ENCODE results near the gene APOBEC3B. TPM values are rescaled to one million over a fixed set of nuclear protein-coding genes. Genes with fewer than 3 reads are reported as not detected.
"Not testable (repeated sequence)": the region's sequence is repeated elsewhere in the genome, so short reads cannot be mapped to it uniquely, and the experiment has no call there.

Gene APOBEC3B
- total RNA-seq, 1 donor from 2014 or later: 1.6 TPM

DNA sequence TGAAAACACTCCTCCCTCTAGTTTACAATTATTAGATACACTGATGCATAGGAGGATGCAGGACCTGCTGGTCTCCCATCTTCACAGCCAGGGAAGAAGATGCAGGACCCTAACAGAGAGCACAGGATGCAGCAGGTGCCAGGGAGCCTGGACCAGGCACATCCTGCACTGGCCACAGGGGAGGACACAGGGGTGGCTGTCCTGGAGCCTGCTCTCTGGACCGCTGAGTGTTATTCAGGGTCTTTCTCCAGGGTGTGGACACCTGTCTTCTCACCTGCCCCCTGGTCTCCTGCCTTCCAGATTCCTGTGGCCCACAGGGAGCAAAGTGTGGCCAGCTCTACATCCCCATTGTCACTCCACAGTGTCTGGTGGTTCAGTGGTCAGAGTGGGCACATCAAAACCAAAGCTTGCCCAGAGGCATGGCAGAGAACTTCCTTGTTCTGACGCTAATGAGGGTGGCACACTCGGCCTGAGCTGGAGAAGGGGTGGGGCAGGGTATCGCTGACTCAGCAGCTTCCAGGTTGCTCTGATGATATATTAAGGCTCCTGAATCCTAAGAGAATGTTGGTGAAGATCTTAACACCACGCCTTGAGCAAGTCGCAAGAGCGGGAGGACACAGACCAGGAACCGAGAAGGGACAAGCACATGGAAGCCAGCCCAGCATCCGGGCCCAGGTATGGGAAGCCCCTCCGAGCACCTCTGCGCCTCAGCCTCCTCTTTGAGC, 24.9 kb upstream of the APOBEC3B start, which contains the start of gene APOBEC3A:
TSS of gene APOBEC3A (plus strand) at position 564 of the 725 bp plus-strand sequence. CDS start at position 647, 83 bp downstream.
- Histone ChIP-seq H3K4me1 (ENCODE audit: control insufficient read depth in 3 of 3, insufficient read depth in 3 of 3, low read length in 3 of 3) (no peaks in the 10 kb centered on the region), H3K27me3 (ENCODE audit: control insufficient read depth in 3 of 3, insufficient read depth in 3 of 3, low read length in 3 of 3) (peaks cover 11 to 38% (median 28%) of the 10 kb centered on the region in 3 donors), H3K9ac (ENCODE audit: low read depth in 1 of 3, low read length in 3 of 3) (no peak within 1 kb of the TSS), H3K9me3 (ENCODE audit: control insufficient read depth in 3 of 3, low read length in 3 of 3) (no peaks in the 10 kb centered on the region), H3K4me3 (ENCODE audit: low read length in 3 of 3) (no peak within 1 kb of the TSS), H3K36me3 (ENCODE audit: control insufficient read depth in 3 of 3, insufficient read depth in 3 of 3, low read length in 3 of 3) (no peaks in the 10 kb centered on the region), H3K27ac (ENCODE audit: low read depth, low read length) (no peak within 1 kb of the TSS)

DNA sequence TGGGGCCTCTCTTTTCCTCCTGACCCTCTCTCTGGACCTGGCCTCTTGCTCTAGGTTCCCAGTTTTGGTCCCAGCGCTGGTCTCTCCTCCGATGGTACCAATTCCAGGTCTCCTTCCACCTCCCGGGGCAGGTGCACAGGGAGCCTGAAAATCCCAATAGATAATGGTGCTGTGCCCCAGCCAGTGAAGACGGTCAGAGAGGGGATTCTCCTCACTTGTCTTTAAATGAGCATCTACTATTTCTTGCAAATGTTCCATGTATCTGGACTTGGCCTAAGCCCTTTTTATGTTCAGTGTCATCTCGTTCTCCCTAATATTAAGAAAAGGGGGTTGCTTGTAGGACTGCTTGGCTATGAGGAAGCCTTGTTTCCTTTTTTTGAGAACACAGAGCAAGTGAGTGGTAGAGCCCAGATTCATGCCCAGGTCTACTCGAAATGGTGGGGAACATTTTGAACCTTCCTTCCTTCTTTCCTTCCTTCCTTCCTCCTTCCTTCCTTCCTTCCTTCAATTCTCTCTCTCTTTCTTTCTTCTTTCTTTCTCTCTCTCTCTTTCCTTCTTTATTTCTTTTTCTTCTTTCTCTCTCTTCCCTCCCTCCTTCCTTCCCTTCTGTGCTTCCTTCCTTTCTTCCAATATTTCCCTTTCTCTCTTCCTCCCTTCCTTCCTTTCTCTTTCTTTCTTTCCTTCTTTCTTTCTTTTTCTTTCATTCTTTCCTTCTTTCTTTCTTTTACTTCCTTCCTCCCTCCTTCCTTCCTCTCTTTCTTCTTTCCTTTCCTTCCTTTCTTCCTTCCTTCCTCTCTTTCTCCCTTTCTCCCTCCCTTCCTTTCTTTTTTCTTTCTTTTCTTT, 24.1 kb upstream of the APOBEC3B start:
- no peaks in the 10 kb centered on the region for H3K36me3 ChIP-seq (ENCODE audit: control insufficient read depth in 3 of 3, insufficient read depth in 3 of 3, low read length in 3 of 3)
- peaks cover 8 to 35% (median 28%) of the 10 kb centered on the region in 3 donors for H3K27me3 ChIP-seq (ENCODE audit: control insufficient read depth in 3 of 3, insufficient read depth in 3 of 3, low read length in 3 of 3)
- no peaks in the 10 kb centered on the region for H3K9me3 ChIP-seq (ENCODE audit: control insufficient read depth in 3 of 3, low read length in 3 of 3)
- no peaks in the 10 kb centered on the region for H3K4me1 ChIP-seq (ENCODE audit: control insufficient read depth in 3 of 3, insufficient read depth in 3 of 3, low read length in 3 of 3)
- H3K4me3 ChIP-seq (ENCODE audit: low read length in 3 of 3): no peak overlapping the region
- no peak overlapping the region for H3K9ac ChIP-seq (ENCODE audit: low read depth in 1 of 3, low read length in 3 of 3)
- no peak overlapping the region for H3K27ac ChIP-seq (ENCODE audit: low read depth, low read length)

DNA sequence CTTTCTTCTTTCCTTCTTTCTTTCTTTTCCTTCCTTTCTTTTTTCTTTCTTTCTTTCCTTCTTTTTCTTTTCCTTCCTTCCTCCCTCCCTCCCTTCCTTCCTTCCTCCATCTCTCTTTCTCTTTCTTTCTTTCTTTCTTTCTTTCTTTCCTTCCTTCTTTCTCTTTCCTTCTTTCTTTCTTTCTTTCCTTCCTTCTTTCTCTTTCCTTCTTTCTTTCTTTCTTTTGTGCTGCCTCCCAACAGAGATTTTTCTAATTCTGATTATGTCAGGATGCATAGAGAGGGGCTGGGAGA, 23.6 kb upstream of the APOBEC3B start:
- not testable (repeated sequence) for H3K4me3 ChIP-seq (ENCODE audit: low read length in 3 of 3); H3K4me1 ChIP-seq (ENCODE audit: control insufficient read depth in 3 of 3, insufficient read depth in 3 of 3, low read length in 3 of 3); H3K9me3 ChIP-seq (ENCODE audit: control insufficient read depth in 3 of 3, low read length in 3 of 3); H3K27ac ChIP-seq (ENCODE audit: low read depth, low read length); H3K36me3 ChIP-seq (ENCODE audit: control insufficient read depth in 3 of 3, insufficient read depth in 3 of 3, low read length in 3 of 3); H3K9ac ChIP-seq (ENCODE audit: low read depth in 1 of 3, low read length in 3 of 3)
- peaks cover 4 to 30% (median 24%) of the 10 kb centered on the region in 3 donors for H3K27me3 ChIP-seq (ENCODE audit: control insufficient read depth in 3 of 3, insufficient read depth in 3 of 3, low read length in 3 of 3)

DNA sequence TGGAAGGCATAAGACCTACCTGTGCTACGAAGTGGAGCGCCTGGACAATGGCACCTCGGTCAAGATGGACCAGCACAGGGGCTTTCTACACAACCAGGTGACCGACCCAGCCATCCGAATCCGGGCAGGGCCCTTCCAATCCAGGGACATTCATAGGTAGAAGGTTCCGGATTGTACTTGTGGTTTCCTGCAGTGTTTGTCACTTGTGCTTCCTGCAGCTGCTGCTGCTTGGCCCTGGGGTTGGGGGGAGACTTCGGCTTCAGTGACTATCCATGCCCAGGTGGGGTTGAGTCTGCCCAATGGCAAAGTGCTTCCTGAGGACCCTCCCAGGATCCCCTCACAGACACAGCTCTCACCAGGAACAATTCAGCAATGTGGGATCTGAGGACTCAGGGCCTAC, 22.6 kb upstream of the APOBEC3B start:
- Histone ChIP-seq H3K4me3 (ENCODE audit: low read length in 3 of 3) (no peak overlapping the region), H3K4me1 (ENCODE audit: control insufficient read depth in 3 of 3, insufficient read depth in 3 of 3, low read length in 3 of 3) (no peaks in the 10 kb centered on the region)

DNA sequence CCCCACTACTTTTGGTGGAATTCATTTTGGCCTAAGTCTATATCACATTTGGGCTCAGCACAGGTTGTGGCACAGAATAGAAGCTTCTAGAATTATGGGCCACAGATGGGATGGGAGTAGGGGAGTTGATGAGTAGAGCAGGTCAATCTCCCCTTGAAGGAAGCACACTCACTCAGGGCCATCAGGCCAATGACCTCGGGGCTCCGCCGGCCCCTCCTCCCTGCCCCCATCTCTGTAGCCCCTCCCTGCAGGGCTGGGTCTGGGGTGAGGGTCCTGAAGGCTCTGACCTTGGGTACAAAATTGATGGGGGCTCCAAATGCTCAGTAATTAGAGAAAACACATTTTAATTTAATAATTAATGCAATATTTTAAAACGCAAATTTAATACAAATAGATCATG, 21.5 kb upstream of the APOBEC3B start:
- not testable (repeated sequence) for H3K36me3 ChIP-seq (ENCODE audit: control insufficient read depth in 3 of 3, insufficient read depth in 3 of 3, low read length in 3 of 3); H3K4me3 ChIP-seq (ENCODE audit: low read length in 3 of 3); H3K9ac ChIP-seq (ENCODE audit: low read depth in 1 of 3, low read length in 3 of 3); H3K27ac ChIP-seq (ENCODE audit: low read depth, low read length); H3K4me1 ChIP-seq (ENCODE audit: control insufficient read depth in 3 of 3, insufficient read depth in 3 of 3, low read length in 3 of 3); H3K9me3 ChIP-seq (ENCODE audit: control insufficient read depth in 3 of 3, low read length in 3 of 3)
- H3K27me3 ChIP-seq (ENCODE audit: control insufficient read depth in 3 of 3, insufficient read depth in 3 of 3, low read length in 3 of 3): peaks cover 3 to 30% (median 28%) of the 10 kb centered on the region in 3 donors

More for the DNA sequence above, 22.6 kb upstream of the APOBEC3B start:
- Histone ChIP-seq H3K9ac (ENCODE audit: low read depth in 1 of 3, low read length in 3 of 3) (no peak overlapping the region), H3K9me3 (ENCODE audit: control insufficient read depth in 3 of 3, low read length in 3 of 3) (no peaks in the 10 kb centered on the region), H3K36me3 (ENCODE audit: control insufficient read depth in 3 of 3, insufficient read depth in 3 of 3, low read length in 3 of 3) (no peaks in the 10 kb centered on the region), H3K27me3 (ENCODE audit: control insufficient read depth in 3 of 3, insufficient read depth in 3 of 3, low read length in 3 of 3) (peaks cover 3 to 28% (median 27%) of the 10 kb centered on the region in 3 donors), H3K27ac (ENCODE audit: low read depth, low read length) (no peak overlapping the region)

DNA sequence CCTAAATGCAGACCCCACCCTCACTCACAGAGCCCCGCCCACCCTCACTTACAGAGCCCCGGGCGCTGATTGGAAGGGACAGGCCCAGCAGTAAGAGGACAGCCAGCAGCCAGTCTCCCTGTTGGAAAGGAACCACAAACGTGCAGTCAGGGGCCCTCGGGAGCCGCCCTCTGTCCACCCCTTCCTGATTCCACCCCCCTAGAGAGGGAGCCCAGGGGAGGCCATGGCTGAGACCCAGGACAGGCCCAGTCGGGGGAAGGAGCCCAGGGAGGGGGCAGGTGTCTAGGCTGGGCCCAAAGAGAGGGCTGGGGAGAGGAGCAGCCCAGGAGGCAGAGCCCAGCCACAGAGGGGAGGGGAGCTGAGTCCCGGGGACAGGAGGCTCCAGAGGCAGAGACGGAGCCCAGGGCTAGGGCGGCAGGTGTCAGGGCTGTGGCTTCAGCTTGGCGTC, 18.8 kb upstream of the APOBEC3B start:
- H3K36me3 ChIP-seq (ENCODE audit: control insufficient read depth in 3 of 3, insufficient read depth in 3 of 3, low read length in 3 of 3); H3K4me3 ChIP-seq (ENCODE audit: low read length in 3 of 3); H3K27ac ChIP-seq (ENCODE audit: low read depth, low read length); H3K4me1 ChIP-seq (ENCODE audit: control insufficient read depth in 3 of 3, insufficient read depth in 3 of 3, low read length in 3 of 3); H3K9ac ChIP-seq (ENCODE audit: low read depth in 1 of 3, low read length in 3 of 3); H3K9me3 ChIP-seq (ENCODE audit: control insufficient read depth in 3 of 3, low read length in 3 of 3): not testable (repeated sequence)
- H3K27me3 ChIP-seq (ENCODE audit: control insufficient read depth in 3 of 3, insufficient read depth in 3 of 3, low read length in 3 of 3): peaks cover 8 to 47% (median 44%) of the 10 kb centered on the region in 3 donors

DNA sequence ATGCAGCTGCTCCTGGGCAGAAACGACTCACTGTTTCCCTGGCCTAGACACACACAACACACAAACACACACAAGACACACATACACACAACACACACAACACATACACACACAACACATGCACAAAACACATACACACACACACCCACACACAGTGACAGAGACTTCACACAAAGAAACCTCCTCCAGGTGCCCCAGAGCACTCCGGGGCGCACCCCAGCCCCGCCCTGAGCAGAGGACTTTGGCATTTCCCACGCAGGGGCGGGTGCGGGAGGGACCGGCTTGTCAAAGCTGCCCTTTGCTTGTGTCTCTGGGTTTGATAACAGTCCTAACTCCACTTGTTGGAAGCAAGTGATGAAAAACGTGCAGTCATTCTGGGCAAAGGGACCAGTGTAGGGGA, 18.3 kb upstream of the APOBEC3B start:
- H3K27me3 ChIP-seq (ENCODE audit: control insufficient read depth in 3 of 3, insufficient read depth in 3 of 3, low read length in 3 of 3): peaks cover 8 to 48% (median 46%) of the 10 kb centered on the region in 3 donors
- no peaks in the 10 kb centered on the region for H3K4me1 ChIP-seq (ENCODE audit: control insufficient read depth in 3 of 3, insufficient read depth in 3 of 3, low read length in 3 of 3)
- H3K9me3 ChIP-seq (ENCODE audit: control insufficient read depth in 3 of 3, low read length in 3 of 3): no peaks in the 10 kb centered on the region
- no peak overlapping the region for H3K4me3 ChIP-seq (ENCODE audit: low read length in 3 of 3)
- no peak overlapping the region for H3K9ac ChIP-seq (ENCODE audit: low read depth in 1 of 3, low read length in 3 of 3)
- no peak overlapping the region for H3K27ac ChIP-seq (ENCODE audit: low read depth, low read length)
- no peaks in the 10 kb centered on the region for H3K36me3 ChIP-seq (ENCODE audit: control insufficient read depth in 3 of 3, insufficient read depth in 3 of 3, low read length in 3 of 3)

DNA sequence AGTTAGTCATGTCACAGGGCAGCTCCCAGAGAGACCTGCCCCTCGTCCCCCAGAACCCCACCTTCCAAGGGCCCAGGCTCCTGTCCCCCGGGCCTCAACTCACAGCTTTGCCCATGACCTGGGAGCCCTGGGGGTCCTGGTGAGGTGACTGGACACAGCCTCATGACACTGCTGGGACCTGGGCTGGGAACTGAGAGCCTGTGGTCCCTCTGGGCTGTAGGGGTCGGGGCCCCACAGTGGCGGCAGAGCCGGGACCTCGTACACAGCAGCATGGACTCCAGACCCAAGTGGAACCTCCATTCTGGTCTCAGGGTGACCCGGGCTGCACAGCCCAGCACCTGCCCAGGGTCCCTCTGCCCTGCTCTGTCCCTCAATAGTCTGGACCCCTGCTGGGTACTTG, 17.8 kb upstream of the APOBEC3B start:
- Histone ChIP-seq H3K27me3 (ENCODE audit: control insufficient read depth in 3 of 3, insufficient read depth in 3 of 3, low read length in 3 of 3) (peaks cover 8 to 49% (median 48%) of the 10 kb centered on the region in 3 donors), H3K27ac (ENCODE audit: low read depth, low read length) (no peak overlapping the region), H3K36me3 (ENCODE audit: control insufficient read depth in 3 of 3, insufficient read depth in 3 of 3, low read length in 3 of 3) (no peaks in the 10 kb centered on the region), H3K9ac (ENCODE audit: low read depth in 1 of 3, low read length in 3 of 3) (no peak overlapping the region), H3K9me3 (ENCODE audit: control insufficient read depth in 3 of 3, low read length in 3 of 3) (no peaks in the 10 kb centered on the region), H3K4me3 (ENCODE audit: low read length in 3 of 3) (no peak overlapping the region), H3K4me1 (ENCODE audit: control insufficient read depth in 3 of 3, insufficient read depth in 3 of 3, low read length in 3 of 3) (no peaks in the 10 kb centered on the region)

DNA sequence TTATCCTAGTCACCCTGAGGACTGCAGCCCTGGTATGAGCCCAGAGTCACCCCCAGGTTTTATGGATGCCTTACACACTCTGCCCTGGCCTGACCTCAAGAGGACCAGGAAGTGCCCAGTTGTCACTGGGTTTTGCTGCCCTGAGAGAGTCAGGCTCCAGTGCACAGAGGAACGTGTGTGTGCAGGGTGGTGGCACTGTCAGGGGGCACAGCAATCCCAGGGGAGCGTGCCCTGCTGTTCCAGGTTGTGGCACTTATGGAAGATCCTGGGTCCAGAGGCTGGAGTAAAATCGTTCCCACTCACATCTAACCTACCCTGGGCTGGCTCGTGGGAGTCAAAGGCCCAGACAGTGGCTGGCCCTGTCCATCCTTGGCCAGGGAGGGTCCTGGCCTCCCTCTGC, 17.2 kb upstream of the APOBEC3B start:
- Histone ChIP-seq H3K4me1 (ENCODE audit: control insufficient read depth in 3 of 3, insufficient read depth in 3 of 3, low read length in 3 of 3) (no peaks in the 10 kb centered on the region), H3K9ac (ENCODE audit: low read depth in 1 of 3, low read length in 3 of 3) (no peak overlapping the region), H3K27me3 (ENCODE audit: control insufficient read depth in 3 of 3, insufficient read depth in 3 of 3, low read length in 3 of 3) (peaks cover 8 to 50% (median 50%) of the 10 kb centered on the region in 3 donors), H3K9me3 (ENCODE audit: control insufficient read depth in 3 of 3, low read length in 3 of 3) (no peaks in the 10 kb centered on the region), H3K27ac (ENCODE audit: low read depth, low read length) (no peak overlapping the region), H3K4me3 (ENCODE audit: low read length in 3 of 3) (no peak overlapping the region), H3K36me3 (ENCODE audit: control insufficient read depth in 3 of 3, insufficient read depth in 3 of 3, low read length in 3 of 3) (no peaks in the 10 kb centered on the region)
